ENCODE results near the gene LHX3.

Gene LHX3

GRCh38 chr9:136205707-136205992 lies 722 bp upstream of the LHX3 start:
- DNase-seq, result no peak

GRCh38 chr9:136204145-136204805 lies 653 bp downstream of the LHX3 start:
- DNase-seq, result no peak

GRCh38 chr9:136203408-136204144 lies 1.4 kb downstream of the LHX3 start:
- no peak for DNase-seq

GRCh38 chr9:136202454-136203407 lies 2.2 kb downstream of the LHX3 start:
- DNase-seq, result no peak

GRCh38 chr9:136201609-136202453 lies 3.1 kb downstream of the LHX3 start:
- DNase-seq, result no peak

- no peak for DNase-seq
Measured at GRCh38 chr9:136201174-136201573, 3.8 kb downstream of the LHX3 start.

- DNase-seq, result no peak
Measured at GRCh38 chr9:136200424-136200823, 4.5 kb downstream of the LHX3 start.

- no peak for DNase-seq
Measured at GRCh38 chr9:136199391-136200288, 5.3 kb downstream of the LHX3 start.

GRCh38 chr9:136198605-136199083 lies 6.3 kb downstream of the LHX3 start:
- no peak for DNase-seq

GRCh38 chr9:136197930-136198604 lies 6.9 kb downstream of the LHX3 start:
- DNase-seq, result no peak

GRCh38 chr9:136197084-136197875 lies 7.6 kb downstream of the LHX3 start:
- no peak for DNase-seq

- DNase-seq, result no peak
Measured at GRCh38 chr9:136196404-136197083, 8.4 kb downstream of the LHX3 start.

GRCh38 chr9:136194540-136194939 lies 10.4 kb downstream of the LHX3 start:
- no peak for DNase-seq

- no peak for DNase-seq
Measured at GRCh38 chr9:136193891-136194279, 11.0 kb downstream of the LHX3 start.

- DNase-seq, result no peak
Measured at GRCh38 chr9:136193127-136193890, 11.6 kb downstream of the LHX3 start.

GRCh38 chr9:136192289-136193126 lies 12.4 kb downstream of the LHX3 start:
- DNase-seq, result no peak

GRCh38 chr9:136191960-136192286 lies 13.0 kb downstream of the LHX3 start:
- no peak for DNase-seq
